Measurements from ENCODE around the gene CCDC178.

Gene CCDC178

GRCh38 chr18:32934201-32934600, 506.3 kb downstream of the CCDC178 start:
- no peaks in the 10 kb centered on the region for H3K27me3 Mint-ChIP-seq
- H3K4me1 Mint-ChIP-seq = no peaks in the 10 kb centered on the region
- no peak overlapping the region for H3K4me3 Mint-ChIP-seq
- no peak overlapping the region for H3K27ac Mint-ChIP-seq (ENCODE audit: low read depth)
- no peak for ATAC-seq (replicated peaks; ENCODE audit: extremely low read depth, poor library complexity, severe bottlenecking)
- peaks cover 12% of the 10 kb centered on the region for H3K9me3 Mint-ChIP-seq
- H3K36me3 Mint-ChIP-seq (ENCODE audit: insufficient read depth) = no peaks in the 10 kb centered on the region
- no peak for DNase-seq (ENCODE audit: low spot score in 2 of 2)

- Mint-ChIP-seq H3K27me3 (no peaks in the 10 kb centered on the region), H3K9me3 (peaks cover 7% of the 10 kb centered on the region), H3K4me3 (no peak overlapping the region), H3K36me3 (ENCODE audit: insufficient read depth) (no peaks in the 10 kb centered on the region), H3K4me1 (no peaks in the 10 kb centered on the region), H3K27ac (ENCODE audit: low read depth) (no peak overlapping the region)
- DNase-seq (ENCODE audit: low spot score in 2 of 2) (no peak), ATAC-seq (replicated peaks; ENCODE audit: extremely low read depth, poor library complexity, severe bottlenecking) (no peak)
Measured at GRCh38 chr18:32930695-32931301, 509.7 kb downstream of the CCDC178 start.

GRCh38 chr18:32929213-32929612, 511.3 kb downstream of the CCDC178 start:
- no peak for DNase-seq (ENCODE audit: low spot score in 2 of 2)
- ATAC-seq (replicated peaks; ENCODE audit: extremely low read depth, poor library complexity, severe bottlenecking) = no peak

GRCh38 chr18:32922951-32923430, 517.5 kb downstream of the CCDC178 start:
- no peak for ATAC-seq (replicated peaks; ENCODE audit: extremely low read depth, poor library complexity, severe bottlenecking)
- Mint-ChIP-seq H3K9me3 (peaks cover 10% of the 10 kb centered on the region), H3K36me3 (ENCODE audit: insufficient read depth) (no peaks in the 10 kb centered on the region), H3K4me1 (no peaks in the 10 kb centered on the region), H3K4me3 (no peak overlapping the region), H3K27ac (ENCODE audit: low read depth) (no peak overlapping the region), H3K27me3 (no peaks in the 10 kb centered on the region)
- no peak for DNase-seq (ENCODE audit: low spot score in 2 of 2)

More at GRCh38 chr18:32929213-32929612, 511.3 kb downstream of the CCDC178 start:
- Mint-ChIP-seq H3K4me3 (no peak overlapping the region), H3K9me3 (peaks cover 10% of the 10 kb centered on the region), H3K36me3 (ENCODE audit: insufficient read depth) (no peaks in the 10 kb centered on the region), H3K27ac (ENCODE audit: low read depth) (no peak overlapping the region), H3K4me1 (no peaks in the 10 kb centered on the region), H3K27me3 (no peaks in the 10 kb centered on the region)

GRCh38 chr18:32920796-32921787, 519.4 kb downstream of the CCDC178 start:
- ATAC-seq (replicated peaks; ENCODE audit: extremely low read depth, poor library complexity, severe bottlenecking) = no peak
- no peak overlapping the region for H3K27ac Mint-ChIP-seq (ENCODE audit: low read depth)
- no peaks in the 10 kb centered on the region for H3K36me3 Mint-ChIP-seq (ENCODE audit: insufficient read depth)

GRCh38 chr18:32919799-32920198, 520.7 kb downstream of the CCDC178 start:
- Mint-ChIP-seq H3K36me3 (ENCODE audit: insufficient read depth) (no peaks in the 10 kb centered on the region), H3K27ac (ENCODE audit: low read depth) (no peak overlapping the region), H3K27me3 (no peaks in the 10 kb centered on the region), H3K9me3 (peaks cover 5% of the 10 kb centered on the region), H3K4me1 (no peaks in the 10 kb centered on the region), H3K4me3 (no peak overlapping the region)
- DNase-seq (ENCODE audit: low spot score in 2 of 2) (no peak), ATAC-seq (replicated peaks; ENCODE audit: extremely low read depth, poor library complexity, severe bottlenecking) (no peak)

More at GRCh38 chr18:32920796-32921787, 519.4 kb downstream of the CCDC178 start:
- Mint-ChIP-seq H3K4me1 (no peaks in the 10 kb centered on the region), H3K27me3 (no peaks in the 10 kb centered on the region), H3K9me3 (peaks cover 10% of the 10 kb centered on the region), H3K4me3 (no peak overlapping the region)
- no peak for DNase-seq (ENCODE audit: low spot score in 2 of 2)

- no peak for ATAC-seq (replicated peaks; ENCODE audit: extremely low read depth, poor library complexity, severe bottlenecking)
- DNase-seq (ENCODE audit: low spot score in 2 of 2) = no peak
- Mint-ChIP-seq H3K4me3 (no peak overlapping the region), H3K9me3 (no peaks in the 10 kb centered on the region), H3K27me3 (no peaks in the 10 kb centered on the region), H3K4me1 (no peaks in the 10 kb centered on the region), H3K27ac (ENCODE audit: low read depth) (no peak overlapping the region), H3K36me3 (ENCODE audit: insufficient read depth) (no peaks in the 10 kb centered on the region)
Measured at GRCh38 chr18:32918692-32919250, 521.8 kb downstream of the CCDC178 start.

- ATAC-seq (replicated peaks; ENCODE audit: extremely low read depth, poor library complexity, severe bottlenecking) (no peak), DNase-seq (ENCODE audit: low spot score in 2 of 2) (no peak)
- H3K9me3 Mint-ChIP-seq = peaks cover 6% of the 10 kb centered on the region
- H3K27ac Mint-ChIP-seq (ENCODE audit: low read depth) = no peak overlapping the region
- no peaks in the 10 kb centered on the region for H3K36me3 Mint-ChIP-seq (ENCODE audit: insufficient read depth)
- no peaks in the 10 kb centered on the region for H3K27me3 Mint-ChIP-seq
- H3K4me3 Mint-ChIP-seq = no peak overlapping the region
- H3K4me1 Mint-ChIP-seq = no peaks in the 10 kb centered on the region
Measured at GRCh38 chr18:32915516-32915915, 525.0 kb downstream of the CCDC178 start.

- H3K27me3 Mint-ChIP-seq = no peaks in the 10 kb centered on the region
- DNase-seq (ENCODE audit: low spot score in 2 of 2) = no peak
- H3K36me3 Mint-ChIP-seq (ENCODE audit: insufficient read depth) = no peaks in the 10 kb centered on the region
- ATAC-seq (replicated peaks; ENCODE audit: extremely low read depth, poor library complexity, severe bottlenecking) = no peak
- peaks cover 15% of the 10 kb centered on the region for H3K9me3 Mint-ChIP-seq
- H3K4me1 Mint-ChIP-seq = no peaks in the 10 kb centered on the region
- H3K27ac Mint-ChIP-seq (ENCODE audit: low read depth) = no peak overlapping the region
- no peak overlapping the region for H3K4me3 Mint-ChIP-seq
Measured at GRCh38 chr18:32911660-32912284, 528.7 kb downstream of the CCDC178 start.

- no peak overlapping the region for H3K4me3 Mint-ChIP-seq
- no peak for ATAC-seq (replicated peaks; ENCODE audit: extremely low read depth, poor library complexity, severe bottlenecking)
- no peak for DNase-seq (ENCODE audit: low spot score in 2 of 2)
- peaks cover 20% of the 10 kb centered on the region for H3K9me3 Mint-ChIP-seq
- no peak overlapping the region for H3K27ac Mint-ChIP-seq (ENCODE audit: low read depth)
- H3K36me3 Mint-ChIP-seq (ENCODE audit: insufficient read depth) = no peaks in the 10 kb centered on the region
- no peaks in the 10 kb centered on the region for H3K27me3 Mint-ChIP-seq
- H3K4me1 Mint-ChIP-seq = no peaks in the 10 kb centered on the region
Measured at GRCh38 chr18:32910694-32911296, 529.7 kb downstream of the CCDC178 start.

GRCh38 chr18:32909798-32910561, 530.5 kb downstream of the CCDC178 start:
- ATAC-seq (replicated peaks; ENCODE audit: extremely low read depth, poor library complexity, severe bottlenecking) (no peak), DNase-seq (ENCODE audit: low spot score in 2 of 2) (no peak)
- Mint-ChIP-seq H3K9me3 (peaks cover 20% of the 10 kb centered on the region), H3K27ac (ENCODE audit: low read depth) (no peak overlapping the region), H3K36me3 (ENCODE audit: insufficient read depth) (no peaks in the 10 kb centered on the region), H3K27me3 (no peaks in the 10 kb centered on the region), H3K4me1 (no peaks in the 10 kb centered on the region), H3K4me3 (no peak overlapping the region)

Measured in central memory CD8-positive, alpha-beta T cell (primary cell).